HG02870 (cell line): Measurements from ENCODE around the gene GALNT9.
"Not testable (repeated sequence)": the region's sequence is repeated elsewhere in the genome, so short reads cannot be mapped to it uniquely, and the experiment has no call there.

Experiments
- ATAC-seq: cut with Tn5 transposase; IDR thresholded peaks from one replicate; pipeline ENCODE4 v1.9.1; 2021; ENCODE audit warnings: mild to moderate bottlenecking, moderate library complexity; ENCODE audit not compliant: unreplicated experiment

Gene GALNT9

DNA sequence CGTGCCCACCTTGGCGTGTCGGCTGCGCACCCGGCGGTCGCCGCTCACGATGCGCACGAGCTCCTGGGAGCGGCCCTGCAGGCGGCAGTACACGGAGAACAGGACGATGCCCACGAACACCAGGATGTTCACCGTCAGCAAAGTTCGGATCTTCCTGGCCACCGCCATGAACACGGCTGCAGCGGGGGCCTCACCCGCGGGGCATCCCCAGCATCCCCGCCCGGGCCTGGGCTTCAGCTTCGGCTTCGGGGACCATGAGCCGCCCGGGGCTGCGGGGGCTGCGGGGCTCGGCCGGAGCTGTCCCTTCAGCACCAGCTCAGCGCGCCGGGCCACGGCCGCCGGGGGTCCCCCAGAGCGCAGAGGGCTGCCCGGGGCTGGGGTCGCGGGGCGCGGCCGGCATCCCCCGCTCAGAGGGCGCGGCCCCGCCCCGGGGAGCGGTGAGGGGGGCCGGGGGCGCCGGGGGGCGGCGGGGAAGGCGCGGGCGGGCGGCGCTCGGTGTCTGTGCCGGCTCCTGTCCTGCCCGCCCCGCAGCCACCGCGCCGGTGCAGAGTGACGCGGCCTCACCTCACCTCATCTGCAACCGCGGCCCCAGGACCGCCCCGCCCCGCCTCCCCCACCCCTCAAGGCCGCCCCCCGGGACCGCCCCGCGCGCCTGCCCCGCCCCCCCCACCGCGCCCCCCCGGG, at the start of gene GALNT9:
GALNT9 (minus strand) TSS at position 554 of the 684 bp plus-strand sequence; CDS start at position 168, 386 bp downstream.
- no peak for ATAC-seq

DNA sequence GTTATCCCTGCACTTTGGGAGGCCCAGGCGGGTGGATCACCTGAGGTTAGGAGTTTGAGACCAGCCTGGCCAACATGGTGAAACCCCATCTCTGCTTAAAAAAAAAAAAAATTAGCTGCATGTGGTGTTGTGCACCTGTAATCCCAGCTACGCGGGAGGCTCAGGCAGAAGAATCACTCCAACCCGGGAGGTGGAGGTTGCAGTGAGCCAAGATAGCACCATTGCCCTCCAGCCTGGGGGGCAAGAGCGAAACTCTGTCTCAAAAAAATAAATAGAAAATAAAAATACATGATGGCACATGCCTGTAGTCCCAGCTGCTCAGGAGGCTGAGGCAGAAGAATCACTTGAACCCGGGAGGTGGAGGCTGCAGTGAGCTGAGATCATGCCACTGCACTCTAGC, 49.7 kb upstream of the GALNT9 start:
- not testable (repeated sequence) for ATAC-seq

DNA sequence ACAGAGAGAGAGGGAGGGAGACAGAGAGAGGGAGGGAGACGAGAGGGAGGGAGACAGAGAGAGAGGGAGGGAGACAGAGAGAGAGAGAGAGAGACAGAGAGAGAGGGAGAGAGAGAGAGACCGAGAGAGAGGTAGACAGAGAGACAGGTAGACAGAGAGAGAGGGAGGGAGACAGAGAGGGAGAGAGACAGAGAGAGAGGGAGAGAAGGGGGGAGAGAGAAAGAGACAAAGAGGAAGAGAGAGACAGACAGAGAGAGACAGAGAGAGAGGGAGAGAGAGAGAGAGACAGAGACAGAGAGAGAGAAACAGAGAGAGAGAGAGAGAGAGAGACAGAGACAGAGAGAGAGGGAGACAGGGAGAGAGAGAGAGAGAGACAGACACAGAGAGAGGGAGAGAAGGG, 47.8 kb upstream of the GALNT9 start:
- ATAC-seq: no peak

DNA sequence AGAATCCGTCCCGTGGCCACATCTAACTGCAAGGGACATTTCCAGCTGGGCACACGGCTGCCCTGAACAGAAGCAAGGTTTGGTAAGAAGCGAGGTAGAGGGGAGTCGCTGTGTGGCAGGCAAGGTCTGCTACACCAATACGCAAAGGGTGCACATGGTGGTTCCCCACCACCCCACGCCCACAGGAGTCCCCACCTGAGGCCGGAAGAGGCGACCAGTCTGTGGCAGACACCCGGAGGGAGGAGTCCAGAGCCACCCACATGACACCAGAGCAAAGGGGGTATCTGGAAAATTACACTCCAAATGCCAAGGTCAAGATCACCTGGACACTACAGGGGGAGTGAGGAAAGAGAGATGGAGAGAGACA, 47.1 kb upstream of the GALNT9 start:
- ATAC-seq: no peak

DNA sequence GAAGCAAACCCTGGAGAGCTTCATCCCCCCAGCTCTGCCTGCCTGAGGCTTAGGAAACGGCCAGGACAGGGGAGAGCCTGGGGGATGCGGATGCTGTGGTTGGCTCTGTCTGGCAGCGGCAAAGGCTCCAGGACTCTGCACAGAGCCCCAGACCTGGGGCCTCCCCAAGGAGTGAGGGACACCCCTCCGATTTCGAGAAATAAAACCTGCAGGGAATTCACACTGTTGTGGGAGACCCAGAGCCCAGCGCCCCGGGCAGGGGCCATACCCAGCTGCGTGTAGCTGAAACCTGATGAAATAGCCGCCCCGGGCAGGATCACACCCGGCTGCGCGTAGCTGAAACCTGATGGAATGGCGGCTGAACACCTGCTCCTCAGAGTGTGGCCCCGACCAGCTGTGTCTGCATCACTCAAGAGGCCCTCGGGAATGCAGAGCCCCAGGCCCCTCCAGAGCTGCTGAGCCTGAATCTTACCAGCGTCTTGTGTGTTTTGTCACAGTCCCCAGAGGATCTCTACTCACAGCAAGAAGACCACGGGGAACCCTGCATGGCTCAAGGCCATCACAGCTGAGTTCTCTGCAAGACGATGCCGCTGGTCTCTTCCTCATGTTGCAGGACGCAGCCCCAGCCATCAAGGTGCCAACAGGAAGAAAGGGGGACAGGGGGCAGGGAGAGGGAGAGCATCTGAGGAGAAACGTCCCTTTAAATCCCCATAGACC, 46.5 kb upstream of the GALNT9 start:
- no peak for ATAC-seq

DNA sequence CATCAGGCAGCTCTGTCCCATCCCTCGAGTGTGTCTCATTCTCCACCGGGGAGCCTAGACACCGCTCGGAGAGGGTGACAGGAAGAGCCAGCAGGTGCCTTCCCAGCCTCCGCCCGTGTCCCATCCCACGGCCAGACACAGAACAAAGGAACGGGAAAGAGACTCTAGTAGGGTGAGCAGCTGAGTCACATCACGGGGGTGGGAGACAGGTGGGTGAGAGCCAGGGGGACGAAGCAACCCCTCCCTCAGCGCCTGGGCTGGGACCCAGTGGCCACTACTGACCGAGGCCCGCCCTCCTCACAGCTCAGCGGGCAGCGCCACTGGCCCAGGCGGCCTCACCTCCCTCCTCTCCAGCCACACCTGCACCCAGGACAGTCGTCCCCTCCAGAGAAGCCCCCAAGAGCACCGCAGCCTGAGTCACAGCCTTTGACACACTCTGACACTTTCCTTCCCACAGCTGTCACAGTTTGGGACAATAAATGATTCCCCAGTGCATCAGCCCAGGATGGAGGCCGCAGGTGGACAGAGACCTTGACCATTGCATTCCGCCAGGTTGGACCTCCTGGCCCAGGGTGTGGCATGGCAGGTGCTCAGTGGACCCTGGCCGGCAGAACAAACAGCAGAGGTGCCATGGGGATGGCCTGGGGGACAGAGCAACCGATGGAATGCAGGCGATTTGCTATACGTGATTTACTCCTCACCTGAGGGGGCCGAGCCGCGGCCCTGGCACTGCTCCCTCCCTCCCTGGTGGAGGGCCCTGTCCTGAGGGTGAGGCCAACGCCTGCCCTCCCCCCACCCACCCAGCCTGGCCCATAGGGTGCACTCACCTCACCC, 45.4 kb upstream of the GALNT9 start:
- ATAC-seq: no peak

DNA sequence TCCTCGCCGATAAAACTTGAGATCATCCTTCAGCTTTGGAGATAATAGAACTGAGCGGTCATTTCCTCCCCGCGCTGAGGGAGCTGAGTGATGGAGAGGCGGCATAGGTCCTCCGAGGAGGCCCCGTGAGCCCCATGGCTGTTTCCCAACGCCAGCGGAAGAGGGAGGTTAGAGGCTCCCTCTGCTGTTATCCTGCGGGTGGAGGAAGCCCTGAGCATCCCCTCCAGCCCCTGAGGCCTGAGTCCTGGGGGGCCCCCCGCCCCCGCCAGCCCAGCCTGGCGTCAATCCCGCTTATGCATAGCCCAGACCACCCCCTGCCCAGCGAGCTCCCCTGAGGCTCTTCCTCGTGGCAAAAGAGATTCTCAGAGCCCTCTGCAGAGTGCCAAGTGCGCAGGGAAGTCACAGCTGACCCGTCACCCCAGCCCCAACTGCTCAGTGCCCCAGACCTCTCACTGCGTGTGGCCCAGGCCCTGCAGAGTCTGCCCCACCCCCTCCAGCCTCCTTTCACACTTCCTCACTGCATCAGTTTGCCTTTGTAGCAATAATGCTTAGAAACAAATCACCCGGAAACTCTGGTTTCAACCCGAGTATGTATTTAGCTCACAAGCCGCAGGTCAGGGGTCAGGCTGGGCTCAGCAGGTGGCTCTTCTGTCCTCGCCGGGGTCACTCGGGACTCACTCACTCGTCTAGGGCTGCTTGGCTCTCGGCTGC, 44.7 kb upstream of the GALNT9 start:
- ATAC-seq: no peak

DNA sequence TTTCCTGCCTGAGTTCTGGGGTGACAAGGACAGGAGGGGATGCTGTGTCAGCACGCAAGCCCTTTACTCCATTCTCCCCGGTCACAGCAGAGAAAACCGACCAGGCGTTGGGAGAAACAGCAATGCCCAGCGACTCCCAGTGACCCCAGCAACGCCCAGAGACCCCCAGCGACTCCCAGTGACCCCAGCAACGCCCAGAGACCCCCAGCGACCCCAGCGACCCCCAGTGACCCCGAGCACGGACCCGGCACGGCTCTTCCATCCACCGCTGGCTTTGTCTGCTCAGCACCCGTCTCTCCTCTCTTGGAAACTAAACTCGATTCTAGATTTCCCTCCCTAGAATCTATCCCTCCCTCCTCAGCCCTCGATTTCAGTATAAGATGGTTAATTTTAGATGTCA, 38.5 kb upstream of the GALNT9 start:
- no peak for ATAC-seq

DNA sequence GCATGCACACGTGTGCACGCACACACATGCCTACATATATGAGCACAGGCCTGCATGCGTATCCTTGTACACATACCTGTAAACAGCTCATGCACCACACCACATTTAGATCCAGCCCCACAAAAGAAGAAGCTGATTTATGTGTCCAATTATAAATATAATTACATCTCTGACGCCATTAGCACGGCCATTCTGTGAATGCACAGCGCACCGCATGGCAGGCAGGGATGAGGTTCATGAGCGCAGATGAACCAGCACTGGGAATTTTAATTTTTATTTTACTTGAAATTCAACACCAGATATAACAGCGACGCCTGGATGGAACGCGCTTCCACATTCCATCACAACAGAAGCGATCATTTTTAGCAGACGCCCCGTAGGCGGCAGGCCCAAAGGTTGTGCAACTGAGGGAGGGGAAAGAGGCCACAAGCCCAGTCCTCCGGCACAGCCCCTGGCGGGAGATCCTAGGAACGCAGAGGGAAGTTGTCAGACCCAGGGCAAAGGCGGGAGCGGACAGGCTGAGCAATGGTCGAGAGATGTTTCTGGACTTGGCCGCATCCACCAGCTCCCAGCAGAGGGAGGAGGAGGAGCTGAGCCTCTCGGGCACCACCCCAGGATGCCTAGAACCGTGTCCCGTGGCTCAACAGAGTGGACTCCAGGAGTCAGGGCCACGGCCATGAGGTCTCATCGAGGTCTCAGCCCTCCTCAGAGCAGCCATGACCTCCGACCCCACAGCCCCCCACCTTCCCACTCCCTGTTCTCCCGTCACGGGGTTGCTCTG, 37.9 kb upstream of the GALNT9 start:
- ATAC-seq: no peak

DNA sequence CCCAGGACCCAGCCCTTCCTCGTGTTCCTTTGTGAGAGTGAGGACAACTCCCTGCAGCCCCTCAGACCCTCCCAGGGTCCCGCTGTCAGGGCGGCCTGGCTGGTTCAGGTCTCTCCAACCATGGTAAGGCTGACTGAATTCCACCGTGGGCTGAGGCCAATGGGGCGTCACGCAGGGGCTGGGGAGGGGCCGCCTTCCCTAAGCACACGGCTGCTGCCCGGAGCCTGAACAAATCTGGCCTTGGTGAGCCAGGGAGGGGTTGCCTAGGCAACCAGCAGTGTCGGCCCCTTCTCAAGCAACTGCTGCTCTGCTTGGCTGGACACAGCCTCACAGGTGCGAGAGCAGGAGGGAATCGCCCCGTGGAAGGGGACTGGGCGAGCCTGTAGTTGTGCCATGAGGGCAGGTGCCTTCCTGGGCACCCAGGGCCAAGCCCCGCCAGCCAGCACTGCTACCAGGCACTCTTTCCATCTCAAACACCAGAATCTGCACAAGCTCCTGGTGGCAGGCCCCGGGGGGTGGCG, 37.0 kb upstream of the GALNT9 start:
- ATAC-seq: no peak

DNA sequence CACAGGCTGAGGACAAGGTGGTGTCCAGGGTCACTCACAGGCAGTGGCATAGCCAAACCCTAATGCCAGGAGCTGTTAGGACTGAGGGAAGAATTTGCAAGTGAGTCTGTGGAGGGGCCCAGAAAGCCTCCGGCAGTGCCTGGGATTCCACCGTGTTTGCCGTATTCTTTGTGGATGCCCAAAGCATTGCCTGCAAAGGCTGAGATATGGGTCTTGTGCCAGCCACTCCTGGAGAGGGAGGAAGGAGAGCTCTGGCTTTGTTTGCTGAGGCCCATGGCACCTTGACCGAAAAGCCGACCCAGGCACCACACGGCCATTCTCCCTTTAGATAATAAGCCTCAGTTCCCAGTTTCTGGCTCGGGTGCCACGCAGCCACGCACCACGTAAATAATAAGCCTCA, 35.8 kb upstream of the GALNT9 start:
- no peak for ATAC-seq

DNA sequence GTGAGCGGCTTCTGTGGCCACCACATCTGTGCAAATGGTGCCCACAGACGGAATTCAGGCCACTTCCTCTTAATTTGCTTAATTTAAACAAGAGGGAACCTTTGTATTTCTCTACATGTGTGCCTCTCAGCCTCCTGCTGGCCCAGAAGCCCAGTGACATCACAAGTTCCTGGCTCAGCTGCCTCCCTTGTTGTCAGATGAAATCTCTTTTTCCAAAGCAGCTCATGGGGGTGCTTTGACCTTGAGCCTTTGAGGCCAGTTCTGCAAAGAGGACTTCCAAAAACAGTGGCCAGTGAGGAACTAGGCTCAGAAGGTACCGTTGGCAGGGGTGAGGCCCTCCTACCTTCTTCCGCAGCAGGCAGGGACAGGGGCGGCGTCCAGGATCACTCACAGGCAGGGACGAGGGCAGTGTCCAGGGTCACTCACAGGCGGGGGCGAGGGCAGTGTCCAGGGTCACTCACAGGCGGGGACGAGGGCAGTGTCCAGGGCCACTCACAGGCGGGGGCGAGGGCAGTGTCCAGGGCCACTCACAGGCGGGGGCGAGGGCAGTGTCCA, 35.0 kb upstream of the GALNT9 start:
- ATAC-seq: no peak

DNA sequence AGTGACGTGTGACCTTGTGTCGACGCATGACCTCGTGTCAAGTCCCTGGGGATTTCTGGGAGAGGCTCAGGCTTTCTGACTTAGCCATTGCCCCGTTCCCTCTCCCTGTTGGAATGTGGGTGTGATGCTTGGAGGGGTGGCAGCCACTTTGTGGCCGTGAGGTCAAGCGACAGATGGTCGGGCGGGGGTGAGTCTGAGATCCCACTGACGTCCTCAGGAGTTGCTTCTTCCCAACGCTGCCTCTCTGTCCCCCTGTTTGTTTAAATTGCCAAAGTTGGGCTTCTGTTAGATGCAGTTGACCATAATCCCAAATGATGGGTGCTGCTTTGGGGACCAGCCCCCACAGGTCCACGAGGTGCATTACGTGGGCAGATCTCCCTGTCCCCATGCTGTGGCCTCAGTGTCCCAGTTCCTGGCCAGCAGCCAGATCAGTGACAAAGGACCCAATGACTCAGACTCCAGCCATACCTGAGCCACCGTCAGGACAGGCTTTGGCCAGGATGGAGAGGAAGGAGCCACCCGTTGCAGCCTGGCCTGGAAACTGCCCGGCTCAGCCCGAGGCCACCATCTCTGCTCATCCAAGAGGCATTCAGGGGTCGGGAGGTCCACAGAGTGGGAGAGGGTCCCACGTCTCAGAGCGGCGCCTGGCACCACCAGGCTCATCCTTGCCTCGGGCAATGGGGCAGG, 34.4 kb upstream of the GALNT9 start:
- ATAC-seq: no peak

DNA sequence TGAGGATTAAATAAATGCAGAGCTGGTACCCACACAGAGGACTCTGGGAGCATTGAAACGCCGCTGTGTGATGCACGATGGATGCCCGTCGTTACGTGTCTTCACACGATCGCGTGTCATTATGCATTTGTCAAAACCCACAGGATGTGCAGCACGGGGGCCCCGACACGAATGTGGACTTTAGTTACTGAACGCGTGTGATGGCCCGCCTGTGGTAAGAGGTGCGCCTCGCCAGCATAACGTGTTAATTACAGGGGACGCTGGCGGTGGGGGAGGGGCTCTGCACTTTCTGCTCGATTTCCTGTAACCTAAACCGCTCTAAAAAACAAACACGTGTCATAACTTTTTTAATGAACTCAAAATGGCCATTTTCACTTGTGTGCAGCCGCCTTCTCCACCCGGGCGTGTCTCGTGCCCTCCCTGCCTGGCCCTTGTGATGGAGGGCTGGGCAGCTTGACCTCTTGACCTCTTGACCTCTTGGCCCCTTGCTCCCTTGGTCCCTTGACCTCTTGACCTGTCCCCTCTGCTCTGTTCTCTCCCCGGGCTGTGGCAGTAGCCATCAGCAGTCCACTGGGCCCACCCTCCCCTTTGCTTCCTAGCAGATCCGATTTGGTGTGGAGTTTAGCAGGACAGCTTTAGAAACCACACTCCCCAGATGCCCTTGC, 33.7 kb upstream of the GALNT9 start:
- ATAC-seq: no peak

DNA sequence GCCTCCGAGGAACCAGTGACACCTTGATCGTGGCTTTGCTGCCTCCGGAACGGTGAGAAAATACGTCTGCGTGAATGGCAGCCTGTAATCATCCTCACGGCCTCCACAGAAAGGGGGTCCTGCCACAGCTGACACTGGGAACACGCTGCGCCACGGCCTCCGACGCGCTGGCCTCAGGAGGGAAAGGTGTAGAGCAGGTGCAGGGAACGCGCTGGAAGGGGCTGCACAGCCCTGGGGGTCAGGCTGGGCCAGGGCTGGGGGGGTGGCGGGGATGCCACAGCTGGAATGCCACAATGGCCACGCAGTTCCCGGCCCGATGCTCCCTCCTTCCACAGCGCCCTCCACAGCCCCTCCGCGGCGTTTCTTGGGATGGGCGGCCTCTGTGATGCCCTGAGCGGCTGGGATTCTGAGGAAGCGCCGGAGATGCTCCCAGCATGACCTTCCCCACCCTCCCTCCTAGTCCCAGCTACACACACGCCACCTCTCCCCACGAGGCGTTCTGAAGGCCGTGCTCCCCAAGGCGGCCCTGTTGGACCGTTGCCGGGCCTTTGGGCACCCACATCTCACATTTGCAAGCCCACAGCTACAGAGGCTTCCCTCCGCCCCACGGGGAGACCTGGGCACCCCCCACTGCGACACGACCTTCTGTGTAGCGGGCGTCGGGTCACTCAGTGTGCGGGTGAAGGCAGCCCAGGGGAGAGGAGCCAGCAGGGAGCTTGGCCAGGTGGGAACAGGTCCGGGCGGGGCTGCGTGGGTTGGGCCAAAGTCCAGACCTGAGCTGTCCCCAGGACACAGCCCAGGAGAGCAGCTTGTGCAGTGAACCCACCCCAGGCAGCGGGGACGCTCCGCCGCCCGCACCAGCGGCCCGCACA, 31.8 kb upstream of the GALNT9 start:
- no peak for ATAC-seq

DNA sequence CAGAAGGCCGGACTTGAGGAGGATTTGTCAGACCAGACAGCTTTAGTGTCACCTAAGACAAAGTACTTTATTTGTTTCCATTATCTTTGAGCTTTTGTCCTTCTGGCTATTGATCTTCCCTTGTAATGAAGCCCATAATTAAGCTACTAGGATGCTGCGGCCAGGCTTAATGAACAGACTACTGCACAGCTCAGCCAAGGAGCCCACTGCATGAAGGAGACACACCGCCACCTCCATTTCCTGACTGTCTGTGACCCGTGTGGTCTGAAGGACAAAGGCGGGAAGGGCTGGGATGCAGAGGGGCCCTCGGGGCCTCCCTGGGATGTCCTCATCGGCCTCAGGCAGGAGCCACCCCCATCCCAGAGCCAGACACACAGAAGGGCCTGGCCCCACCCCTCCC, 31.0 kb upstream of the GALNT9 start:
- ATAC-seq: no peak

DNA sequence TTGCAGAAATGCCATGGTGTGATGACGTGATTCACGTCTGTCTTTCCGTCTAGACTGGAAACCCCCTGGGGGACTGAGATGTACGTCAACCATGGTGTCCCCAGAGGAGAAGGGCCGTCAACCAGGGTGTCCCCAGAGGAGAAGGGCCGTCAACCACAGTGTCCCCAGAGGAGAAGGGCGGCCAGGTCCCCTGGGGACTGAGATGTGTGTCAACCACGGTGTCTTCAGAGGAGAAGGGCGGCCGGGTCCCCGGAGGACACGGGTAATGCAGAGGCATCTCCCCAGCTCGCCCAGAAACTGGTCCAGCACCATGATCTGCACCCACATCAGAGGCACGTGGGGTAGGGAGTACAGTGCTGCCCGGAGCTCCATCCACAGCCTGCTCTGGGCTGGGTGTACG, 30.6 kb upstream of the GALNT9 start:
- no peak for ATAC-seq

DNA sequence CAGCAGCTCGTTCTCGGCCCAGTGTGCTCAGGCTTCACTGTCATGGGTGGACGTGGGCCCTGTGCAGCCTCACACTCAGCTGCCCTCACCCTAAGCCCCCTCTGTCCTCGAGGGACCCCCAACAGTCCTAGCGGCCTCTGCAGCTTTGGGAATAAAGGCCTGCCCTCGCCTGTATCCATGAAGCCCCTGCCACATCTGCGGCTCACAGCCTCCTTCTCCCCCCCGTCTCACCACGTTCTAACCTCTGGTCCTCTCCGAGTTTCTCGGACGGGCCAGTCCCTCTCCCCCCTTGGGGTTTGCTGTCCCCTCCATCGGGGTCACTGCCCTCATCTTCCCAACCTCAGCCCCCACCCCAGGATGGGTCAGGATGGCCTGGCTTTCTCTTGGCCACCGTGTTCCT, 30.2 kb upstream of the GALNT9 start:
- ATAC-seq: no peak
